ENCODE results near the gene AHDC1. TPM values are rescaled to one million over a fixed set of nuclear protein-coding genes. Genes with fewer than 3 reads are reported as not detected.
"Not testable (repeated sequence)": the region's sequence is repeated elsewhere in the genome, so short reads cannot be mapped to it uniquely, and the experiment has no call there.

Gene AHDC1
- polyA plus RNA-seq, 10 donors = 55.7 to 104 (median 78.7) TPM

- DNase-seq = no peak
Measured at GRCh38 chr1:27538793-27539192, 65.2 kb downstream of the AHDC1 start.

GRCh38 chr1:27538305-27538676 is 65.7 kb downstream of the AHDC1 start:
- not testable (repeated sequence) for DNase-seq

GRCh38 chr1:27536767-27537166 is 67.2 kb downstream of the AHDC1 start:
- peak in 2 of 3 donors; percentile 67 to 81 for DNase-seq

- no peak for DNase-seq
Measured at GRCh38 chr1:27536010-27536757, 67.8 kb downstream of the AHDC1 start.

GRCh38 chr1:27535386-27535785 is 68.6 kb downstream of the AHDC1 start:
- DNase-seq = no peak

- DNase-seq = no peak
Measured at GRCh38 chr1:27531959-27532685, 71.8 kb downstream of the AHDC1 start.

GRCh38 chr1:27530192-27530591 is 73.8 kb downstream of the AHDC1 start:
- no peak for DNase-seq

- DNase-seq = no peak
Measured at GRCh38 chr1:27529704-27530018, 74.3 kb downstream of the AHDC1 start.

- DNase-seq = peak; percentile 82 to 96 (median 91)
Measured at GRCh38 chr1:27528818-27529703, 74.9 kb downstream of the AHDC1 start.

GRCh38 chr1:27527890-27528817 is 75.8 kb downstream of the AHDC1 start:
- peak in 1 of 3 donors; percentile 86 for DNase-seq

- DNase-seq = peak; percentile 89 to 97 (median 90)
Measured at GRCh38 chr1:27527223-27527889, 76.6 kb downstream of the AHDC1 start.

- no peak for DNase-seq
Measured at GRCh38 chr1:27526569-27527222, 77.2 kb downstream of the AHDC1 start.

GRCh38 chr1:27525296-27526272 is 78.4 kb downstream of the AHDC1 start:
- DNase-seq = peak; percentile 73 to 88 (median 84)

GRCh38 chr1:27523337-27524020 is 80.5 kb downstream of the AHDC1 start:
- DNase-seq = no peak

GRCh38 chr1:27522432-27523336 is 81.3 kb downstream of the AHDC1 start:
- DNase-seq = peak in 2 of 3 donors; percentile 76 to 92

GRCh38 chr1:27521861-27522431 is 82.0 kb downstream of the AHDC1 start:
- DNase-seq = peak in 1 of 3 donors; percentile 61
